NCI-H2029 treated with DMSO at 0.1 percent for 48 hours (cell line): ENCODE data around the gene YIPF3.
"Not testable (repeated sequence)": the region's sequence is repeated elsewhere in the genome, so short reads cannot be mapped to it uniquely, and the experiment has no call there.

ENCODE experiments used
- DNase-seq: peaks from one replicate; lab custom pipeline; 2025; lab: John Stamatoyannopoulos, UW

The YIPF3 gene

DNA sequence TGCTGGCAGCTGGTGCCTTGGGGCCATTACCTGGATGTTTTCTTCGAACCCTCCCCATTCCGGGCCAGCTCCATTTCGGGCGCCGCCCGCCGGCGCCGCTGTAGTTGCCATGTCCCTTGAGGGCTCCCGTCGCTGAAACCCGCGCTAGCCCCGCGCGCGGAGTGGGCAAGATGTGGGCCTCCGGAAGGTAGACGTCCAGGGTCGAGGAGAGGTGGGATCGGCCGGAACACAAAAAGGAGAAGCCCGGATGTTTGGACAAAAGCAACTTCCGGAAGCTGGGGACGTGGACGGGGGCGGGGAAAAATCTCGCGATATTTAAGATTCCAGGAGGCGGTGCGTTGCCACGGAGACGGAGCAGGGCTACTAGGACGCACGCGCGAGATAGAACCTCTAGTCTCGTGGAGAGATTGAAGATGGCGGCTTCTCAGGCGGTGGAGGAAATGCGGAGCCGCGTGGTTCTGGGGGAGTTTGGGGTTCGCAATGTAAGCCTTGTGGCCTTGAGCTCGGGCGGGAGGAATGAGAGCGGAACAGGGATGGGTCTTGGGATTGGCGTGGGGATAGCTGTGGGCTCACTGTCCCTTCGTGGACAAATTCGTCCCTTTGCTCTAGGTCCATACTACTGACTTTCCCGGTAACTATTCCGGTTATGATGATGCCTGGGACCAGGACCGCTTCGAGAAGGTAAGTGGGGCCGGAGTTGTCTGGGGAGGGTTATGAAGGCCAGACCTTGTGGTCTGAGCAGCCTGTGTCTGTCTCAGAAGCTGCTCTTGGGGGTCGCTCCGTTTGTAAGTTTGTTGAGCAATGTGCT lies at the start of gene YIPF3, which contains the start of gene POLR1C:
YIPF3 (minus strand) TSS at position 230 of the 808 bp plus-strand sequence; CDS start at position 111, 119 bp downstream.
POLR1C (plus strand) TSS at position 393 of the 808 bp plus-strand sequence; CDS start at position 414, 21 bp downstream.
- peak; percentile 96 for DNase-seq

DNA sequence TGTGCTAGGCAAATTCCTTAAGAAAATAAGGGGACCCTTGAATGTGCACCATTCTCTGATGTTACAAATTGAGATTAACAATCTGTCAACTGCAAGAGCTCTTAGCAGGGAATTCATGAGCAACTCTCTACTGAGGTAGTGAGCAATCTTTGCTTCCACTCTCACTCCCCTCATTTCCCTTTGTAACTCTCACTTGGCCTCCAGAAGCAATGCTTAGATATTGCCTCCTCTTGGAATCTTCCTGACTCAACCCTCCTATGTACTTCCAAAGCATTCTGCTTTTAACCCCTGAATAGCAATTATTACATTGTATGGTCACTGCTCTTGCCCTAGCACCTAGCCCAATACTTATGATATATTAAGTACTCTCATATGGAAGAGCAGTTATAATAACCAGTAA lies 42.6 kb upstream of the YIPF3 start:
- DNase-seq, result no peak

DNA sequence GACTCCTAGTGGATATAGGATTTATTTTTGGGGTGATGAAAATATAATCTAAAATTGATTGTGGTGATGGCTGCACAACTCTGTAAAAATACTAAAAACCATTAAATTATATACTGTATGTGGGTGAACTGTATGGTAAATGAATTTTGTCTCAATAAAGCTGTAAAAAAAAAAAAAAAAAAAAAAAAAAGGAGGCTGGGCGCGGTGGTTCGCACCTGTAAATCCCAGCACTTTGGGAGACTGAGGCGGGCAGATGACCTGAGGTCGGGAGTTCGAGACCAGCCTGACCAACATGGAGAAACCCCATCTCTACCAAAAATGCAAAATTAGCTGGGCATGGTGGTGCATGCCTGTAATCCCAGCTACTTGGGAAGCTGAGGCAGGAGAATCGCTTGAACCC lies 40.9 kb upstream of the YIPF3 start:
- not testable (repeated sequence) for DNase-seq

DNA sequence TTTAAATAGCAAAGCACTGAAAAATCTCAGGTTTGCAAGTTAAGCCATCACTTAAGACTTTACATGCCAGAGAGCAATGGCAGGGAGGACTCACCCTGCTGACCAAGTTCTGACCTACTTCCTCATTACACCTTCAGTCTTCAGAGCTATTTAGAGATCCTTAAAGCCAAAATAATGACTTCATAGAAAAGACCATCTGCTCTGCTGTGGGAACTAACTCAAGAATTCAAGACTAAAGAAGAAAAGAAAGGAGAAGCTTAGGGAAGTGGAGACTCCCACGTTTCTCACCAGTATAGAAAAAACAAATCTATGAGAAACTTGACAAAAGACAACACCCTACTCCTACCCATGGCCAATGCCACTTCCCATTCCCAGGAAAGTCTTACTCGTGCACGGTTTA lies 30.5 kb upstream of the YIPF3 start:
- DNase-seq, result no peak

DNA sequence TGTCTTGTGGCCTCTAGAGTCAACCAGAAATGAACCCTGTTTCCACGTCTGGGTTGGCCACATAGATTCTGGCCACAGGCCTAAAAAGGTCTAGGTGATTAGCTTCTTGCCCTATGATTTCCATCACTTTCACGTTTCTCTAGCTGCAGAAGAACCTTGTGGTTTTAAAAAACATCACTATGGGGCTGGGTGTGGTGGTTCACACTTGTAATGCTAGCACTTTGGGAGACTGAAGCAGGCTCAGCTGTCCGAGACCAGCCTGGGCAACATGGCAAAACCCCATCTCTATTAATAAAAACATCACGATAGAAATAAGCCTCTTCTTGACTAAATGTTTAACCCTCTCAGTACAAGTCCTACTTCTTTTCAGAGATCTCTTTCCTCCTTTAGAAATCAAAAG lies 27.7 kb upstream of the YIPF3 start:
- DNase-seq, result no peak

DNA sequence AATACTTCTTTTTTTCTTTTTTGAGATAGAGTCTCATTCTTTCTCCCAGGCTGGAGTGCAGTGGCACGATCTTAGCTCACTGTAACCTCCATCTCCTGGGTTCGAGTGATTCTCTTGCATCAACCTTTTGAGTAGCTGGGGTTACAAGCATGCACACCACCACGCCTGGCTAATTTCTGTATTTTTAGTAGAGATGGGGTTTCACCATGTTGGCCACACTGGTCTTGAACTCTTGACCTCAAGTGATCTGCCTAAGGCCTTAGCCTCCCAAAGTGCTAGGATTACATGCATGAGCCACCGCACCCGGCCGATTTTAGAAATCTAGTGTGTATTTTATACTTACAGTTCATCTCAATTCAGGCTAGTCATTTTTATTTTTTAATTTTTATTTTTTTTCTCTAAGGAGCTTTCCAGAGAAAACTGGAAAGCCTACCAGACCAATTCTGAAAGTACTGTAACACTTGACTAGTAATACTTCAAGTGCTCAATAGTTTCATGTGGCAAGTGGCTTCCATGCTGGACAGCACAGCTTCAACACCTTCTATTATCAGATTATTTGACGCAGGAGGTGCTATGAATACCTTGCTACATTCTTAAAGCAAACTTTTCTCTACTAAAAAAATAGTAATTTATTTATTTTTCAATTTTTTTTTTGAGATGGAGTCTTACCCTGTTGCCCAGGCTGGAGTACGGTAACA lies 25.2 kb upstream of the YIPF3 start:
- no peak for DNase-seq

DNA sequence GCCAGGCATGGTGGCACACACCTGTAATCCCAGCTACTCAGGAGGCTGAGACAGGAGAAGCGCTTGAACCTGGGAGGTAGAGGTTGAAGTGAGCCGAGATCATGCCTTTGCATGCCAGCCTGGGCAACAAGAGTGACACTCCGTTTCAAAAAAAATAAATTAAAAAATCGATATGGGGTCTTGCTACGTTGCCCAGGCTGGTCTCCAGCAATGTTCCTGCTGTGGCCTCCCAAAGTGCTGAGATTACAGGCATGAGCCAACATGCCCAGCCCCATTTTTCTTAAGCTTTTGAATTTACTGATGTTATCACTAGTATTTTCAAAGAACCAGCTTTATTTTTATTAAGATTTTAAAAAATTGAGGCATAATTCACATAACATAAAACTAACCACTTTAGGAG lies 23.8 kb upstream of the YIPF3 start:
- no peak for DNase-seq

DNA sequence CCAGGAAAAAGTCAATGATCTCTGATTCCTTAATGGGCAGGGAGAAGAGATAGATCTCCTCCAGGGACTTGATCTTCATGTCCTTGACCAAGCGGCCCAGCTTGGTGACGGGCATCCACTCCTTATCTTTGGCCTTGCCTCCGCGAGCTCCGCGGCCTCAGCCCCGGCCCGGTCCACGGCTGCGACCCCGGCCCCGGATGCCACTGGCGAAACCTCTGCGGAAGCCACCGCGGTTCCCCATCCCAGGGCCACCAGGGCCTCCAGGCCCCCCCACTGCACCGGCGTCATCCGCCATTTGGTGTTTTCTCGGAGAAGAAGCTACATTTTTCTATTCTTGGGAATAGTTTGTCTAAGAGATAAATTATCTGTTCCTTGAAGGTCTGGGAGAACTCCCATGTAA lies 22.7 kb upstream of the YIPF3 start:
- DNase-seq, result not testable (repeated sequence)

DNA sequence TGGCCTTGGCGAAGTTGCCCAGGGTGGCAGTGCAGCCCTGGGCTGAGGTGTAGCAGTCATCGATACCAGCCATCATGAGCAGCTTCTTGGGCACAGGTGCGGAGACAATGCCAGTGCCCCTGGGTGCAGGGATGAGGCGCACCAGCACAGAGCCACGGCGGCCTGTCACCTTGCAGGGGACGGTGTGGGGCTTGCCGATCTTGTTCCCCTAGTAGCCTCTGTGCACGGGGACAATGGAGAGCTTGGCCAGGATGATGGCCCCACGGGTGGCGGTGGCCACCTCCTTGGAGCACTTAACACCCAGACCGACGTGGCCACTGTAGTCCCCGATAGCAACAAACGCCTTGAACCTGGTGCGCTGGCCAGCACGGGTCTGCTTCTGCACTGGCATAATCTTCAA lies 22.3 kb upstream of the YIPF3 start:
- DNase-seq, result not testable (repeated sequence)

DNA sequence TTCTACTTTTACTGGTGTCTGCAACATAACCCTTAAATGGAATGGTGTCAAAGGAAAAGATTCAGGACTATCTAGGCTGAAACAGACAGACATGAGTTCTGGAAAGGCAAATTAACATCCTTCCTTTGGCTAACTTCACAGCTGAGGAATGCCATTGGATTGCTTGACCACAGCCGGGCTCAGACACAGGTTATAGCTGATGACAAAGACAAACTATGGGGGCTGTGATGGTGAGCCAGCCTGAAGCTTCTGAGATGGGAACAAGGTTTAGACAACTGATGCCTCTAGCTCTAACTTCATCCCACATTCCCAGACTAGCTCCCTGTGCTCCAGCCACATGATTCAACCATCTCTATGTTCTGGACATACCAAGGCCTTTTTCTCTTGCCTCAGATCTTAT lies 15.5 kb upstream of the YIPF3 start:
- DNase-seq, result no peak

DNA sequence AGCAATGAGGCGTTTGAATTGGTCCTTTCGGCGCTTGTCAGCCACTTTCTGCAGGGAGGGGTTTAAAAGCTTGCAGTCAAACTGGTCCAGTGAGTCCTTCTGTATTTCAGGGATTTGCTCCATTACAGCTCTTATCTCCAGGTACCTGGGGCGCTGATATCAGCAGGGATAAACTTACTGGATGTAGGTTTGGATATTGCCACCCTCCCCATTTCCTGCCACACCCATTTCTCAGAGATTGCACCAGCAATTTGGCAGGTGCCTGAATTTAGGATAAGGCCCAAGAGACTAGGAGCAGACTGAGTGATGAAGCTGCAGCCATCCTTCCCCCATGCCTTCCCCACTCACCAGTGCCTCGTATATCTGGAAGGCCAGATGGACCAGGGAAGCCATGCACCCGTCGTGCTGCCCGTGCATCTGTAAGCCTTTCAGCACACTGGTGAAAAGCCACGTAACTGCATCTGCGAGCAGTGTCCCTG lies 7.8 kb upstream of the YIPF3 start:
- no peak for DNase-seq

DNA sequence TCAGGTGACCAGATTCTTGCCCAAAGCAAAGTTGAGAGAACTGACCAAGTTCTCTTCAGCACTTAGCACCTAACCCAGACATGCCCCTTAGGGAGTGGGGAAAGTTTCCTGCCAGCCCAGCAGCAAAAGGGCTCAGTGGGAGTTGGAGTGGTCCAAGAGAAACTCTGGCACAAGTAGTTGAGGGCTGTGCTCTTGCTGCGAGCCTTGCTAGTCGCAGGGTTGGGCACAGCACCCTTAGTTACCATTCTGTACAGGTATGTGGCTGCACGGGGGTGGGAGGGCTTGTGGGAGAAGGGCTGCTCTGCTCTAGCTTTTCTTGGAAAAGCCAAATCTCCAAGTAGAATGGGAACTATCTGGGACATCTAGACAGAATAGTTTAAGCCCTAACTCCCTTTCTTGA lies 6.6 kb upstream of the YIPF3 start:
- no peak for DNase-seq

DNA sequence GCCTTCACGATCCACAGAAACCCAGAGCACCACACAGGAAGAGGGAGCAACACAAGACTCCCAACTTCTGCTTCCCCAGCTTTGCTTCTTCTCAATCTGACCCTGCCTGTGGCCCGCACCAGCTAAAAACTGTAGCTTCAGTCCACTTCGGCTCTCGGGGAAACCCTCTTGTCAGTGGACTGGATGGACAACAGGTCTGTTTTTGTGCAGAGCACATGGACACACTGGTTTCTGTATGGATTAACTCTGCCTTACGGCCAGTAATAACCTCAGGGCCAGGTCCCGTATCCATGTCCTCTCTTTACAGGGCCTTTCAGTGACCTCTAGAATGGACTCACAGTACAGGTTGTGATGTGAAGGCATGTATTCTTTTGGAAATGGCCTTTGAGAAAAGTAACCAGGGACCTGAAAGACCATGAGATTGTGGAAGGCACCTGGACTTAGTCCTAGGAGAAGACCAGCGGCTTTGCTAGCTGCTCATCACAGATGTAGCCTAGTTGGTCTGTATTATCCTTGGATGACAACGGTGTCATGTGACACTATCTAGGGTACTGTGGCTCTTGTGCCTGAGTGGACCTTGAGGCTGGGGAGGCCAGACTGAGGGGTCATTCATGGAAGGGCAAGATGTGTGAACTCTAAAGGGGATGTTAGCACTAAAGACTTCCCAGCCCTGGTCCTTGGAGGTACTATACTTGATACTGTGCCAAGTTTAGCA lies 6.0 kb upstream of the YIPF3 start:
- DNase-seq, result no peak

DNA sequence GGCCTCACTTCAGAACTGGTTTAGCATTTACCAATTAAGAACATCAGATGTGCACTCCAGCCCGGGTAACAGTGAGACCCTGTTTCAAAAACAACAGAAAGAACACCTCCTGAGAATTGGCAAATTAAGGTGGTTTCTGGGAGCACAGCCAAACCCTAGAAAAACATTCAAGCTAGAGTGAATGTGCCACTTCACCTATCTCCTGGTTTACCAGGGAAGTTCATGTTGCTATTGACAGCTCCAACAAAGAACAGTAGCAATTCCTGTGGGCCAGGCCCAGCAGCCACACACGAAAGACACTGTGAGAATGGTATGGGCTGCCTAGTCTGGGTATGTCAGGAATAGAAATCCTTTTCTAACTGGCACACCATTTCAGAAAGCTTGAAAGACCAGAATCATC lies 5.1 kb upstream of the YIPF3 start:
- DNase-seq, result peak; percentile 49

DNA sequence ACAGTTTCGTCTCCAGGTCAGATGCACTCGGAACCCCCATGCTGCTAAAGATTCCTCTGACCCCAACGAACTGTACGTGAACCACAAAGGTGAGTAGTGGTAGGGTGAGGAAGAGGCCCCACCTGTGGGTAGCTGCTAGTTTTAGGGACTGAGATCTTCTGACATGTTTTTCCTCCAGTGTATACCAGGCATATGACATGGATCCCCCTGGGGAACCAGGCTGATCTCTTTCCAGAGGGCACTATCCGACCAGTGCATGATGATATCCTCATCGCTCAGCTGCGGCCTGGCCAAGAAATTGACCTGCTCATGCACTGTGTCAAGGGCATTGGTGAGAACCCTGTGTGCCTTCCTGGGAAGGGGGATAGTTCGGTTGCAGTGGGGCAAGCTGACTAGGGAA lies 3.4 kb upstream of the YIPF3 start:
- DNase-seq, result no peak

DNA sequence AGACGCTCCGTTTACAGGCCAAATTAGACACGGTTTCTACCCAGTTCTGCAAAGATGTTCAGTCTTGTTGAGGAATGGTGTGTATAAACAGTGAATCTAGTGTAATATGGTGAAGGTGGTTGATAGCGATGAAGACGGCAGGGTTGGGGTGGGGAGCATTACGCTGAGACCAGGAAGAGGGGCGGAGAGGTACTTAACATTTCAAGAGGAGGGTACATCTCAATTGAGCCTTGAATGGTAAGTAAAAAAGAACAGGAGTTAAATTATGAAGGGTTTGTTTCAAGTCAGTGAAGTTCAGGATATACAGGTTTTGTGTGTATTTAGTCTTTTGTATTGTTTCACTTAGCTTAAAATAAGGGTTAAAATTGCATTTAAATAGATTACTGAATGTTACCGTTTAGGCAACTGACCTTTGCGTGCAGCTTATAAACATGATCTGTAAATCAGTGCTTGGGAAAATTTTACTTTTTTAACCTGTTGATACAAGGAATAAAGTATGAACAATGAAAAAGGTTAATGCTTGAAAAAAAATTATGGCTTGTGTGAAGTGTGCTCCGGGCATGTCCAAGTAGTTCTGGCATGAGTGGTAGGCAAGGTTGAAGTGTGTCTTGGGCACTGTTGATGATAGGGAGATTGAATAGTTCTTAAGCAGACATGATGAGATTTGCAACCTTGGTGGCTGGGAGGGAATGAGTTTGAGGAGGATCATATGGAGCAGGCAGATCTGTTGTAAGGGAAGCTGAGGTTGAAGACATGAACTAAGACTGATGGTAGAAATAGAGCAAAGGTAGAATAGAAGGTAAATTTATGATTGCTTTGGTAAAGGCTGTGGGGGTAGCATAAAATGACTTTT lies 1.0 kb upstream of the YIPF3 start:
- DNase-seq, result peak; percentile 41

DNA sequence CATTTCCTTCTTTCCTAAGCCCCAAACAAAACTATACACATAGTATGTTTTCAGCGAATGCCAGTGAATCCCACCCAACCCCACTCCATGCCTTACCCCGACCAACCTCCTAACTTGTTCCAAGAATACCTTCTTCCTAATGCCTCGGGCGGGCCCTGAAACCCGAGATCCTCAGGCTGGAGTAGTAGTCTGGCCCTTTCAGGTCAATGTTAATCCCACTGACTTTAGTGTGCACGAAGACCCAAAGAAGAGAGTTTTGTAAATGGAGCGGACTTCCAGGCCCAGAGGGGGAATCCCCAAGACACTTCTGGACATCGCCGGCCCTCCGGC lies 394 bp downstream of the YIPF3 start:
- no peak for DNase-seq

DNA sequence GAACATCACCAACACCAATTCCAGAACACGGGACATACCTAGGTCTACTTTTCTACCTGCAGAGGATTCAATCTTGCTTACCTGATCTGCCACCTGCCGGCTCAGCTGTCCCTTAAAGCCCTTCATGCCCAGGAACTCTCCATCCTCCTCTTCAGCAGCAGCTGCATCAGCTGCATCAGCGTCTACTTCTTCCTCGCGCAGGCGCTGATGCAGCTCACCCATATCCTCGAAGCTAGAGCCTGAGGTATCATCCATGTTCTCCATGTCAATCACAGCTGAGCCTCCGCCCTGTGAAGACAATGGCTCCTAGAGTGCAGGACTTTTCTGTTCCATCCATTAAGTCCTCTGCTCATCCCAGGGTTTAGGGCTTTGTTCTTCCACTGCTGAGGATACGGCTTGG lies 918 bp downstream of the YIPF3 start:
- no peak for DNase-seq

DNA sequence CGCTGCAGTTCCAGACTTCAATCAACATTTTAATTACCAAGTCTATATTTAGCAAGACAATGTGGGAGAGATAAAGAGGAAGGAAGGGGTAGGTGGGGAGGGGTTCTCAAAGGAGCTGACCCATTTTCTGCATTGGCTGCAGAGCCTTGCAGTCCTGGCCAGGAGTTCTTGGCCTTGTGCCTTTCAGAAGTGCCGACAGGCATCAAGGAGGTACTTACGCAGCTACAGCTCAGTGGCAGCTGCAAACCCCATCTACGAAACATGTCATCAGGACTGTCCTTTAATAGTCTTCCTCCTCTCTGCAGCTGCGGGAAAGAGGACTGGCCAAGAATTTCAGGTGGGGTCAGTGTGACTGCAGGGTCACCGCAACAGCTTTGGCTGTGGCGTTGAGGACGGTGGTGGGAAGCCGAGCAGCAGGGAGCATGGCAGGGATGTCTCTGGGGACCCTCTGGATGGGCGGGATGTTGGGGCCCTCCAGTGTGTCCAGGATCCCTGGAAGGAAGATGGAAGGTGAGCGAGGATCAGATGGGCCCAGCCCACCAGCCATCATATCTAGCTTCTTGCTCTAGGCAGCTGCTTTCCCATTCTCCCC lies 4.8 kb downstream of the YIPF3 start:
- no peak for DNase-seq

DNA sequence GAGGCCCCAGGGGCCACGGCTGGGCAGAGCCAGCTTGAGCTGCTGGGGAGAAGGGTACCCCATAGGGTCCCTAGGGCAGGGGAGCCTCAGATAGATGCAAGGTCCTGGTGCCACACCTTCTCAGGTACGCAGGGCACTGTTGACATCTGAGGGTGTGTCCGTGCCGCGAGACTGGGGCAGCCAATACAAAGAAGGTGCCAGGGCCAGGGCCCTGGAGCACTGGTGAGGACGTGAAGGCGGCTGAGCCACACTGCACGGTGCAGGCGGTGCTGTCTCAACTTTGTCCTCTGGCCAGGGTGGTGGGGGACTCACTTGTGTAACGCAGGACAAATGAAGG lies 5.9 kb downstream of the YIPF3 start:
- DNase-seq, result no peak

DNA sequence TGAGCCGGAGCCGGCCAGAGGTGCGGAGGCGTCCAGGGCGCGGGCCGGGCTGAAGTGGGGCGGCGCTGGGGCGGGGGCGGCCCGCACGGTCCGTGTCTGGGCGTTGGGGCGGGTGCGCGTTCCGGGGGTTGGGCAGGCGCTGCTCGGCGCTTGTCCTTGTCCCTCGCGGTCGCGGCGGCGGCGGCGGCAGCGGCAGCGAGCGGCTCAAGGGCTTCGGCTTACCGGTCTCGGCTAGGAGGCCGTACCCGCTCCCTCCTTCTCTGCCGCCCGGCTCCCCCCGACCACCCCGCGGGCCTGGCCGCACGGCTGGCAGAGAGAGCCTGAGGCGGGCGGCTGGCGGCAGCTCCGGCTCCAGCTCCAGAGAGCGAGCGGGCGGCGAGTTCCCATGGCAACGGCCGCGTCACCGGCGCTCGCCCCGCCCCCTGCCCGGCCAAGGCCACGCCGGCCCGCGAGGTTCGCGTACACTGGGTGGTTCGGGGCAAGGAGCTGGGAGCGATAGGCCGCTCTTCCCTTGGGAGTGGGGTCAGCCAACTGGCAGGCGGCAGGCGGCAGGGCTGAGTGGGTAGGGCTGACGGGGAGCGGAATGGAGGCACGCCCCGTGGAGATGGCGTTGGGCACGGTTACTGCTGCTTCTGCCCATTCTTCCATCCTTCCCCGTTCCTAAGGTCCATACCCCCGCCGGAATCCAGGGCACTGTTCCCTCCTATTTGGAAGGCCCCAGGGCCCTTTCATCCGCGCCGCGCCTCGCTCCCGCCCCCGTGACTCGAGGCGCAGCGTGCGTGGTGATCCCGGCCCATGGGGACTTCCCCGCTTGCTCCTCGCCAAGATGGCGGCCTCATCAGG lies 6.5 kb downstream of the YIPF3 start, which contains the start of gene LRRC73:
LRRC73 (minus strand) TSS at position 363 of the 843 bp plus-strand sequence. CDS start 561 bp downstream, outside the sequence.
- DNase-seq, result no peak
